ENCODE measurements around the gene SULT6B1. TPM values are rescaled to one million over a fixed set of nuclear protein-coding genes. Genes with fewer than 3 reads are reported as not detected.
"Not testable (repeated sequence)": the region's sequence is repeated elsewhere in the genome, so short reads cannot be mapped to it uniquely, and the experiment has no call there.

Gene SULT6B1
- not detected in 2 replicates for total RNA-seq (2014; rRNA removed; shearing (Covaris generic))
- not detected in 2 replicates for polyA plus RNA-seq (2015; cell fraction: cytosol; rRNA removed)
- not detected in 2 replicates for polyA plus RNA-seq (2015; cell fraction: nucleus; rRNA removed)

GRCh38 chr2:37188570-37188969, at the start of gene SULT6B1:
SULT6B1 (minus strand) TSS chr2:37188670; CDS start chr2:37188640, 30 bp downstream.
- DNase-seq (ENCODE audit: low read depth, low spot score) = no peak
- in situ Hi-C loops (cut with HindIII; ENCODE audit: low pct_unique_long_range_greater_than_20kb, low sequenced_read_pairs) = no loop called here

GRCh38 chr2:37232131-37232933, 43.9 kb upstream of the SULT6B1 start:
- in situ Hi-C loops (cut with HindIII; ENCODE audit: low pct_unique_long_range_greater_than_20kb, low sequenced_read_pairs) = no loop called here

GRCh38 chr2:37231241-37232130, 43.0 kb upstream of the SULT6B1 start, which contains the start of the genes CEBPZ and NDUFAF7:
CEBPZ (minus strand) TSS chr2:37231596; CDS start chr2:37231567, 29 bp downstream.
NDUFAF7 (plus strand) TSS chr2:37231658; CDS start chr2:37231706, 48 bp downstream.
- peak; percentile 94 for DNase-seq (ENCODE audit: low read depth, low spot score)
- in situ Hi-C loops (cut with HindIII; ENCODE audit: low pct_unique_long_range_greater_than_20kb, low sequenced_read_pairs) = no loop called here

More at GRCh38 chr2:37232131-37232933, 43.9 kb upstream of the SULT6B1 start:
- DNase-seq (ENCODE audit: low read depth, low spot score) = no peak

- in situ Hi-C loops (cut with HindIII; ENCODE audit: low pct_unique_long_range_greater_than_20kb, low sequenced_read_pairs) = no loop called here
- DNase-seq (ENCODE audit: low read depth, low spot score) = peak; percentile 43
These were observed 42.1 kb upstream of the SULT6B1 start for GRCh38 chr2:37230581-37230980.

DNA sequence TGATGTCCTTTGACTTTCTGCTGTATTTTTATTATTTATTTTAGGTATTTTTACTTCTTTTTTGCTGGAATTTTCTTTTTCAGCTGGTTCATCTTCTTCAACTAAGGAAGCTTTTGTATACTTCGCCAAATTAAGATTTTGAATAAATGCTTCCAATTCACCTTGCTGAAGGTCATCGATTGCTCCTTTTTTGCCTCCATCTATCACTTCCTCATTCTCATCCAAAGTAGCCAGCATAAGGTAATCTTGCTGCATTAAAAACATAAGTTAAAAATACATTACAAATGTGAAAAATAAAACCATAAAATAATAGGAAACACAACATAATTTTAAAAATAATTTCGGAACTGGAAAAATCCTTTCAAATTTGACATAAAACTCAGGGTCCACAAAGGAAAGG, 40.3 kb upstream of the SULT6B1 start:
- in situ Hi-C loops (cut with HindIII; ENCODE audit: low pct_unique_long_range_greater_than_20kb, low sequenced_read_pairs) = no loop called here
- DNase-seq (ENCODE audit: low read depth, low spot score) = no peak

DNA sequence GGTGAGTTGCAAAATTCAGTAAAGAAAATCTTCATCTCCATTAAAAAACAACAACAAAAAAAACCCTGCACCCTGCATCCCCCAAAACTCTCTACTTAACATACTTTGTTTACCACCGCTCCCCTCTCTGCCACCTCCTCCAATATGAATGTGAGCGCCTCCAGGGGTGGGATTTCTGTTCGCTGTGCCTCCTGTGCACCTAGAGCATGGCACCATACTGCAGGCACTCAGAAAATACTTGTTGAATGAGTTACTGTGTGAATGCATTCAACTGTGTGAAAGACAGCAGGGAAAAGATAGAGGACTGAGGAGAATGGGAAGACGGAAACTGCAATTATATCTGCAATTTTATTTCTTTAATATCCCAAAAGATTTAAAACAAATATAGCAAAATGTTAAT, 38.4 kb upstream of the SULT6B1 start:
- DNase-seq (ENCODE audit: low read depth, low spot score) = peak; percentile 22
- in situ Hi-C loops (cut with HindIII; ENCODE audit: low pct_unique_long_range_greater_than_20kb, low sequenced_read_pairs) = no loop called here

- DNase-seq (ENCODE audit: low read depth, low spot score); in situ Hi-C loops (cut with HindIII; ENCODE audit: low pct_unique_long_range_greater_than_20kb, low sequenced_read_pairs): not testable (repeated sequence)
These were observed 36.7 kb upstream of the SULT6B1 start for GRCh38 chr2:37225129-37225528.

GRCh38 chr2:37224063-37224462, 35.6 kb upstream of the SULT6B1 start:
- in situ Hi-C loops (cut with HindIII; ENCODE audit: low pct_unique_long_range_greater_than_20kb, low sequenced_read_pairs) = no loop called here
- DNase-seq (ENCODE audit: low read depth, low spot score) = no peak

DNA sequence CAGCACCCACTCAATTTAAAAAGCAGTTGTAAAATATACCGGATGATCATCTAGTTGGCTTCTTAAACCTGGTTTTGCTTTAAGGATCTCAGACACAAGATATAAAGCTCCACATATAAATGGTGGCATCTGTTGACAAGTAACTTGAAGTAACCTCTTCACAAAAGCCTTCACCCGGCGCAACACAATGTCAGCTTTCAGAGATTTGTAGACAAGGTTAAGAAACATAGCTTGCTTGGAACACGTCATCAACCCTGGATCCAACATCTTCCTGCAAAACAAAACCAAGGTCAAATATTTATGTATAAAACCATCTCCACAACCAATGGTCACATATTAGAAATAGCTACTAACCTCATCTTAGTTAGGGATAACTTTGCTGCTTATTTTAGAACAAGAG, 34.7 kb upstream of the SULT6B1 start:
- DNase-seq (ENCODE audit: low read depth, low spot score) = no peak
- in situ Hi-C loops (cut with HindIII; ENCODE audit: low pct_unique_long_range_greater_than_20kb, low sequenced_read_pairs) = no loop called here

DNA sequence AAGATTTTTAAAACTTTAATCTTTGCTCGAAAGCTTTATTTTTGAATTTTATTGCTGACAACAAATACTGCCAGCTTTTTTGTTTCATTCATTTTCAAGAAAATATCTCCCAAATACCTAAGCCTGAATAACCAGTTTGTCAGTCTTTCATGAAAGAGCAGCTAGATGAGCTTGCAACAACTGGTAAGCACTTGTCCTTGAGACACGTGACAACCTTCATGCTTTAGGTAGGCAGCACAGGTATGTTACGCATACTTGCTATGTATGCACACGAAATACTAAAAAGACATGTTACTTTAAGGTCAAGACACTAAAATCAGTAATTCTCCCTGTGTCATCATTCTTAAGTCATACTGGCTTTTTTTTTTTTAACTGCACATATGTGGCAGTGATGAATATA, 30.6 kb upstream of the SULT6B1 start:
- DNase-seq (ENCODE audit: low read depth, low spot score) = no peak
- in situ Hi-C loops (cut with HindIII; ENCODE audit: low pct_unique_long_range_greater_than_20kb, low sequenced_read_pairs) = no loop called here

DNA sequence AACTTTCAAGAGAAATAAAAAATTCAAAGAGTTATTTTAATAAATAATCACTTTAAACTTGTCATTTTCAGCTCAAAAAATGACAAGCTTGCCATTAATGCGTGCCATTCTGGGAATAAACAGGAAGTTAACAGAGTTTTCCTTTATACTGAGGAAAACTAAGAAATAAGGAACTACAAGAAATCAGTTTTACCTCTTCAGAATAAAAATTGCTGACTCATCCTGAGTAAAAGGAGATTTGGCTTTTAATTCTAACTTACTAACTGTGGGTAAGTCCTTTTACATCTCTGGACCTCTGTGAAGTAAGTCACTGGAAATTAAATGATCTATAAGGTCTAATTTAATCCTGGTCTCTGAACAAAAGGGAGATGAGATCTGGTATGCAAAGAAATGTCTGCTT, 26.8 kb upstream of the SULT6B1 start:
- DNase-seq (ENCODE audit: low read depth, low spot score) = no peak
- in situ Hi-C loops (cut with HindIII; ENCODE audit: low pct_unique_long_range_greater_than_20kb, low sequenced_read_pairs) = no loop called here

- in situ Hi-C loops (cut with HindIII; ENCODE audit: low pct_unique_long_range_greater_than_20kb, low sequenced_read_pairs) = no loop called here
- no peak for DNase-seq (ENCODE audit: low read depth, low spot score)
These were observed 23.5 kb upstream of the SULT6B1 start for GRCh38 chr2:37211939-37212338.

DNA sequence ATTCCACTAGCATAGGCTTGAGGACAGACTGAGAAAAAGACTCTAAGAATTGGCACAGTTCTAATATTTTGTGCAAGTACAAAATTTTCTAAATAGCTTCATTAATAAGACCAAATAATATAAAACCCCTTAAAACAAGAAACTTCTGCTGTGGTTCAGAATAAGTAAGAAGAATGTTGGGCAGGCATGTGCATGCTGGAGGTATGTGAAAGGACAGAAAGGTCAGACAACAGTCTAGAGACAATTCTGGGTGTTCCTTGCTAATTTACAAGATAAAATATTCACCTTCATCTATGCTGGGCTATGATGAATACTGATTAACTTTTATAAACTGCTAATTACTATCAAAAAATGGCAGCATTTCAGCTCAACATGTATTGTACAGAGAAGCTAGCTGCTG, 22.7 kb upstream of the SULT6B1 start:
- DNase-seq (ENCODE audit: low read depth, low spot score) = no peak
- in situ Hi-C loops (cut with HindIII; ENCODE audit: low pct_unique_long_range_greater_than_20kb, low sequenced_read_pairs) = no loop called here

- DNase-seq (ENCODE audit: low read depth, low spot score); in situ Hi-C loops (cut with HindIII; ENCODE audit: low pct_unique_long_range_greater_than_20kb, low sequenced_read_pairs): not testable (repeated sequence)
These were observed 18.3 kb upstream of the SULT6B1 start for GRCh38 chr2:37206760-37207159.

DNA sequence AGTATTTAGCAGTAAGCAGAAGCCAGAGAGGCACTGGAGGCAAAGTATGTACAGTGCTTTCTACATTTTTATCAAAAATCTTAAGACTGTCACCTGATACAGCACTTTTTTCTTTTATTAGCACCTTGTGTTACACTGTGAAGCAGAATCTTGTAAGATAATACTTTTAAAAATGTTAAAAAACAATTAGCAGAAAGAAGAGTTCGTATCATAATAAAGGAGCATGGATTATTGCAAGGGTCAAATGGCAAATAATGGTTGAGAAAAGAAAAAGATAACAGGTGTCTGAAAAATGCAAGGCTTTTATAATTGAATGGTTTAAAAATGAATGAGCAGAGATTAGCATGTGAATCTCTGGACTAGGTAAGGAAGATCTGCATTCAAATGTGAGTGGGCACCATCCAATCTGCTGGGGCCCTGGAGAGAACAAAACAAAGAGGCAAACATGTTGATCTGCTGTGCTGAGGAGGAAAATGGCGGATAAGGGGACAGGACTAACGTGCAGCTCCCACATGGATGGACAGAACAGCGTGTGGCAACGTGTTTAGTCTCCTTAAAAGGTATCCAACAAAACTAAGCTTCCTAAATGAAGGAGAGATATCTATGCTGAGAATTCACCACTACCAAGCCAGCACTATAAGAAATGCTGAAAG, 17.3 kb upstream of the SULT6B1 start:
- in situ Hi-C loops (cut with HindIII; ENCODE audit: low pct_unique_long_range_greater_than_20kb, low sequenced_read_pairs) = no loop called here
- no peak for DNase-seq (ENCODE audit: low read depth, low spot score)

DNA sequence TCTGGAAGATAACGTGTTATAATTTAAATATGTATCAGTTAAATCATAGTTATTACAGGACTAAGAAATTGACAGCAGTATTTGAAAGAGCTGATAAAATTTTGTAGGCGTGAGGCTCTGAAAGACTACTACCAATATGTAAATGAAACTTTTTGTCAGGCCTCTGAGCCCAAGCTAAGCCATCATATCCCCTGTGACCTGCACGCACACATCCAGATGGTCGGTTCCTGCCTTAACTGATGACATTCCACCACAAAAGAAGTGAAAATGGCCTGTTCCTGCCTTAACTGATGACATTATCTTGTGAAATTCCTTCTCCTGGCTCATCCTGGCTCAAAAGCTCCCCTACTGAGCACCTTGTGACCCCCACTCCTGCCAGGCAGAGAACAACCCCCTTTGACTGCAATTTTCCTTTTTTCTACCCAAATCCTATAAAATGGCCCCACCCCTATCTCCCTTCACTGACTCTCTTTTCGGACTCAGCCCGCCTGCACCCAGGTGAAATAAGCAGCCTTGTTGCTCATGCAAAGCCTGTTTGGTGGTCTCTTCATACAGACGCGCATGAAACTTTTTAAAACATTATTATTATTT, 16.7 kb upstream of the SULT6B1 start:
- in situ Hi-C loops (cut with HindIII; ENCODE audit: low pct_unique_long_range_greater_than_20kb, low sequenced_read_pairs); DNase-seq (ENCODE audit: low read depth, low spot score): not testable (repeated sequence)

DNA sequence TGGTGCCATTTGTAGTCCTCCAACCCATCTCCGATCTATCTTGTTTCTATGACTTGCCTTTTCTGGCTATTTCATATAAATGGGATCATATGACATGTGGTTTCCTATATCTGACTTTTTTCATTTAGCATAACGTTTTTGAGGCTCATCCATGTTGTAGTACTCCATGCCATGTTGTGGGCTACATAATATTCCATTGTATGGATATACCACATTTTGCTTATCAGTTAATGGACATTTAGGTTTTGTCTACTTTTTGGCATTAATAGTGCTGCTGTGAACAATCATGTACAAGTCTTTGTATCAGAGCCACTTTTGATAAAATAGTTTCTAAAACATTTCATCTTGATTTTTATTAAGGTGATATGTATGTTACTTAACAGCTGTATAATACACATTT, 15.2 kb upstream of the SULT6B1 start:
- in situ Hi-C loops (cut with HindIII; ENCODE audit: low pct_unique_long_range_greater_than_20kb, low sequenced_read_pairs) = no loop called here
- no peak for DNase-seq (ENCODE audit: low read depth, low spot score)
